BJ (cell line): ENCODE measurements around the gene PTRHD1. TPM values are rescaled to one million over a fixed set of nuclear protein-coding genes. Genes with fewer than 3 reads are reported as not detected.

Experiments
- CTCF ChIA-PET: fragments of 350-600 bp; formaldehyde crosslinking; extraction: SDS; loops from one replicate; lab custom pipeline; 2021; ENCODE audit warnings: antibody characterized with exemption, inconsistent platforms; lab: Yijun Ruan, JAX
- POLR2A ChIA-PET: fragments of 300-600 bp; sonication (Branson Sonifier 250); formaldehyde crosslinking; extraction: SDS; loops from one replicate; lab custom pipeline; 2021; ENCODE audit warnings: antibody characterized with exemption; lab: Charles Lee
- DNase-seq: peaks from one replicate; pipeline ENCODE4 v3.0.0-alpha.2; 2011; ENCODE audit warnings: low read depth
- H3K27me3 ChIP-seq: 2 replicates; pipeline ENCODE4 v1.6.0; 2011; ENCODE audit warnings: low read length; ENCODE audit not compliant: control insufficient read depth, insufficient read depth
- H3K36me3 ChIP-seq: 2 replicates; pipeline ENCODE4 v1.5.1; 2011; ENCODE audit warnings: low read length; ENCODE audit not compliant: control insufficient read depth, insufficient read depth
- H3K4me3 ChIP-seq: 2 replicates; pipeline ENCODE4 v1.5.1; 2011; ENCODE audit warnings: low read depth, mild to moderate bottlenecking, control low read depth, low read length
- CTCF ChIP-seq: IDR thresholded peaks from 2 replicates; pipeline ENCODE4 v1.5.1; 2011; ENCODE audit warnings: low read depth, mild to moderate bottlenecking, control low read depth, inconsistent platforms, low read length, moderate library complexity; ENCODE audit not compliant: insufficient read depth
- polyA plus RNA-seq: library from polyadenylated mRNA; depleted of rRNA; stranded (reverse); fragments of >200 nt; gene quantifications from 2 replicates; pipeline ENCODE4 v1.2.3, GENCODE V29; 2011

Gene PTRHD1
- polyA plus RNA-seq, 1 experiment: 44.5 TPM

DNA sequence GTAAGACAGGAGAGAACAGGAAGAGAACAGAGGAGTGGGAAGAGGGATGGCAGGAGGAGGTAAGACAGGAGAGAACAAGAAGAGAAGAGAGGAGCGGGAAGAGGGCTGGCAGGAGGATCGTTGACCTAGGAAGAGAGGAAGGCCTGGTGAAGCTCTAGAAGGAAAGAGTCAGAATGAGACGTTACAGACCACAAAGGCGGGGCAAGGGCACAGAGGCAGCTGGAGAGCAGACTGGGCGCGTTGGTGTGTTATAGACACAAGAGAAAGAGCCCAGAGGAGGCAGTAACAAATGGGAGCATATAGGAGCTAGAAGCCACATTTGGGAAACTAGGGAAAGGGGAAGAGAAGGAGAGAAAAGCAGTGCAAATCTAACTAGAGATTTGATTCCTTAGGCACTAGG is 26.6 kb downstream of the PTRHD1 start:
- CTCF ChIA-PET: interaction anchor here (0.6 to 1.3 kb wide), 3 partner anchors 15 to 358 kb away, joined by 3 to 4 read pairs (median 3); partner anchors contain the start of genes CENPO and PTRHD1
- TF ChIP-seq CTCF: no peak
- no peak overlapping the region for H3K4me3 ChIP-seq
- H3K36me3 ChIP-seq: peaks cover 6% of the 10 kb centered on the region
- no peak for DNase-seq
- POLR2A ChIA-PET: no interaction called here
- no peaks in the 10 kb centered on the region for H3K27me3 ChIP-seq

GRCh38 chr2:24763843-24764242 is 29.3 kb downstream of the PTRHD1 start:
- peaks cover 6% of the 10 kb centered on the region for H3K36me3 ChIP-seq
- H3K27me3 ChIP-seq: no peaks in the 10 kb centered on the region
- TF ChIP-seq CTCF: no peak
- no peak overlapping the region for H3K4me3 ChIP-seq
- POLR2A ChIA-PET: no interaction called here
- no peak for DNase-seq
- CTCF ChIA-PET: no interaction called here

DNA sequence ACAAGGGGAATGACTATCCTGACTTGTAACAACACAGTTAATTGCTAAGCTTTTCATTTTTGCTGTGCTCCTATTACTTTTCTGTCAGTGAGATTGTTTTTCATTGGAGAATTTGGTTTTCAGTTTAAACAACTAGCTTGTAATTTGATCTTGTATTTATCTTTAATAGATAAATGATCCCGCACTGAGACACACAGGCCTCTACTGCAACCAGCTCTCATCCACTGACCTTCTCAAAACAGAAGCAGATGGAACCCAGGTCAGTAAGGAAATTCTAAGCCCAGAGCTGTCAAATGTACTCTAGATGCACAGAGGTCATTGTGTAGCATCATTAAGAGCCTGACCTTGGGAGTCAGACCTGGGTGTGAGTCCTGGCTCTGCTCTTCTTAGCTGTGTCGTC is 30.7 kb downstream of the PTRHD1 start:
- DNase-seq: no peak
- ChIA-PET POLR2A (no interaction called here), CTCF (interaction anchor here (0.6 to 0.8 kb wide), 2 partner anchors 9 to 20 kb away, joined by 3 read pairs; no protein-coding TSS in a partner anchor)
- Histone ChIP-seq H3K4me3 (no peak overlapping the region), H3K27me3 (no peaks in the 10 kb centered on the region), H3K36me3 (peaks cover 5% of the 10 kb centered on the region)
- no peak for TF ChIP-seq CTCF

- peaks cover 5% of the 10 kb centered on the region for H3K36me3 ChIP-seq
- POLR2A ChIA-PET: no interaction called here
- no peak for DNase-seq
- no peaks in the 10 kb centered on the region for H3K27me3 ChIP-seq
- H3K4me3 ChIP-seq: no peak overlapping the region
- CTCF ChIA-PET: interaction anchor here (0.8 kb wide), 1 partner anchor 19 kb away, joined by 3 read pairs; no protein-coding TSS in a partner anchor
- TF ChIP-seq CTCF: no peak
Measured at GRCh38 chr2:24761866-24762265, 31.3 kb downstream of the PTRHD1 start.

- DNase-seq: no peak
- no peaks in the 10 kb centered on the region for H3K27me3 ChIP-seq
- no peak overlapping the region for H3K4me3 ChIP-seq
- POLR2A ChIA-PET: no interaction called here
- CTCF ChIA-PET: no interaction called here
- no peak for TF ChIP-seq CTCF
- 0 out of 2 replicates have a peak, but pooled peaks cover 1% of the 10 kb centered on the region for H3K36me3 ChIP-seq
Measured at GRCh38 chr2:24756789-24757188, 36.4 kb downstream of the PTRHD1 start.
